Muscle of leg (tissue), 11 donors: ENCODE measurements around the gene RAB31. TPM values are rescaled to one million over a fixed set of nuclear protein-coding genes. Genes with fewer than 3 reads are reported as not detected.
A peak's percentile ranks its signal among the peaks of the same experiment; 100 is the strongest.

Experiments used
- DNase-seq: peaks from one replicate; pipeline ENCODE4 v3.0.0; 2013
- H3K27ac ChIP-seq: one replicate; pipeline ENCODE4 v1.5.1; 2013; ENCODE audit warnings: mild to moderate bottlenecking, low read length, control low read depth
- H3K27me3 ChIP-seq: one replicate; pipeline ENCODE4 v1.6.1; 2013; ENCODE audit warnings: low read length; ENCODE audit not compliant: control insufficient read depth, insufficient read depth
- H3K36me3 ChIP-seq: one replicate; pipeline ENCODE4 v1.6.1; 2013; ENCODE audit warnings: low read length; ENCODE audit not compliant: control insufficient read depth, insufficient read depth
- H3K4me1 ChIP-seq: one replicate; pipeline ENCODE4 v1.6.1; 2013; ENCODE audit warnings: low read length; ENCODE audit not compliant: control insufficient read depth, insufficient read depth
- H3K4me3 ChIP-seq: one replicate; pipeline ENCODE4 v1.5.1; 2013; ENCODE audit warnings: low read length, control low read depth
- H3K9me3 ChIP-seq: replicated peaks from 2 replicates; pipeline ENCODE4 v1.6.1; 2013; ENCODE audit warnings: low read depth, low read length; ENCODE audit not compliant: control insufficient read depth
- WGBS: methylation state at CpG from one replicate; pipeline ENCODE4 v1.1.5; 2013; ENCODE audit warnings: missing lambda C conversion rate; ENCODE audit not compliant: insufficient coverage; 5-methylcytosine and 5-hydroxymethylcytosine counted together
- polyA plus RNA-seq, 8 donors: library from polyadenylated mRNA; unstranded; fragments of 120-200 nt; gene quantifications; one replicate each; pipeline versions ENCODE4 v1.2.1 to v1.2.3, GENCODE V29; 2013; ENCODE audit warnings: inconsistent platforms in 1 of 8, low replicate concordance in 1 of 8; ENCODE audit not compliant: insufficient read length in 8 of 8, insufficient read depth in 1 of 8
- total RNA-seq: library from RNA; stranded (reverse); fragments of 120-200 nt; gene quantifications from one replicate; pipeline ENCODE4 v1.2.4, GENCODE V29; 2013

The RAB31 gene
- total and polyA plus RNA-seq, 9 donors, result 19.6 to 40.8 (median 27.6) TPM

- DNase-seq, result peak; percentile 53
- 39% methylated on average over 7 of the region's 9 CpGs for WGBS
Measured at GRCh38 chr18:9876867-9877654, 169.0 kb downstream of the RAB31 start.

GRCh38 chr18:9877655-9878014 lies 169.5 kb downstream of the RAB31 start:
- Histone ChIP-seq H3K4me3 (no peak overlapping the region), H3K9me3 (no peaks in the 10 kb centered on the region), H3K4me1 (no peaks in the 10 kb centered on the region), H3K27ac (no peak overlapping the region), H3K27me3 (no peaks in the 10 kb centered on the region), H3K36me3 (no peaks in the 10 kb centered on the region)
- no peak for DNase-seq

More at GRCh38 chr18:9876867-9877654, 169.0 kb downstream of the RAB31 start:
- Histone ChIP-seq H3K27ac (no peak overlapping the region), H3K36me3 (no peaks in the 10 kb centered on the region), H3K27me3 (no peaks in the 10 kb centered on the region), H3K9me3 (no peaks in the 10 kb centered on the region), H3K4me1 (no peaks in the 10 kb centered on the region), H3K4me3 (no peak overlapping the region)

- H3K4me1 ChIP-seq, result no peaks in the 10 kb centered on the region
- no peaks in the 10 kb centered on the region for H3K27me3 ChIP-seq
- whole genome bisulfite sequencing, result no CpG with 5 or more reads among the region's 1 CpG
- DNase-seq, result no peak
- H3K4me3 ChIP-seq, result no peak overlapping the region
- H3K9me3 ChIP-seq, result no peaks in the 10 kb centered on the region
- H3K27ac ChIP-seq, result no peak overlapping the region
- no peaks in the 10 kb centered on the region for H3K36me3 ChIP-seq
Measured at GRCh38 chr18:9878095-9878494, 170.0 kb downstream of the RAB31 start.

- Histone ChIP-seq H3K27me3 (no peaks in the 10 kb centered on the region), H3K9me3 (no peaks in the 10 kb centered on the region), H3K4me1 (no peaks in the 10 kb centered on the region), H3K27ac (no peak overlapping the region), H3K36me3 (no peaks in the 10 kb centered on the region), H3K4me3 (no peak overlapping the region)
- DNase-seq, result no peak
- 100% methylated on average over 1 of the region's 6 CpGs for WGBS
Measured at GRCh38 chr18:9878783-9879242, 170.7 kb downstream of the RAB31 start.

- Histone ChIP-seq H3K36me3 (no peaks in the 10 kb centered on the region), H3K27ac (no peak overlapping the region), H3K27me3 (no peaks in the 10 kb centered on the region), H3K4me1 (no peaks in the 10 kb centered on the region), H3K4me3 (no peak overlapping the region), H3K9me3 (no peaks in the 10 kb centered on the region)
- 100% methylated on average over 1 of the region's 6 CpGs for WGBS
- no peak for DNase-seq
Measured at GRCh38 chr18:9884090-9884489, 176.0 kb downstream of the RAB31 start.

GRCh38 chr18:9884532-9885140 lies 176.5 kb downstream of the RAB31 start:
- H3K36me3 ChIP-seq, result no peaks in the 10 kb centered on the region
- no peak overlapping the region for H3K4me3 ChIP-seq
- no peak overlapping the region for H3K27ac ChIP-seq
- no peaks in the 10 kb centered on the region for H3K4me1 ChIP-seq
- DNase-seq, result no peak
- WGBS, result 94% methylated on average over 7 of the region's 12 CpGs
- no peaks in the 10 kb centered on the region for H3K9me3 ChIP-seq
- no peaks in the 10 kb centered on the region for H3K27me3 ChIP-seq

GRCh38 chr18:9885170-9886004 lies 177.3 kb downstream of the RAB31 start, which contains the start of gene TXNDC2:
Gene TXNDC2 (plus strand): TSS chr18:9885973. CDS start chr18:9886681, 708 bp downstream.
- no peak within 1 kb of the TSS for H3K27ac ChIP-seq
- WGBS, result 78% methylated on average over 5 of the region's 8 CpGs
- no peaks in the 10 kb centered on the region for H3K27me3 ChIP-seq
- no peaks in the 10 kb centered on the region for H3K4me1 ChIP-seq
- DNase-seq, result no peak
- H3K36me3 ChIP-seq, result no peaks in the 10 kb centered on the region
- H3K4me3 ChIP-seq, result no peak within 1 kb of the TSS
- H3K9me3 ChIP-seq, result no peaks in the 10 kb centered on the region

- Histone ChIP-seq H3K36me3 (no peaks in the 10 kb centered on the region), H3K4me3 (no peak overlapping the region), H3K4me1 (no peaks in the 10 kb centered on the region), H3K27me3 (no peaks in the 10 kb centered on the region), H3K9me3 (no peaks in the 10 kb centered on the region), H3K27ac (no peak overlapping the region)
- DNase-seq, result no peak
- WGBS, result 100% methylated on average over 3 of the region's 3 CpGs
Measured at GRCh38 chr18:9886005-9886348, 177.9 kb downstream of the RAB31 start.

- Histone ChIP-seq H3K27ac (no peak overlapping the region), H3K36me3 (no peaks in the 10 kb centered on the region), H3K4me1 (no peaks in the 10 kb centered on the region), H3K9me3 (no peaks in the 10 kb centered on the region), H3K27me3 (no peaks in the 10 kb centered on the region), H3K4me3 (no peak overlapping the region)
- WGBS, result 83% methylated on average over 2 of the region's 5 CpGs
- no peak for DNase-seq
Measured at GRCh38 chr18:9887992-9888391, 179.9 kb downstream of the RAB31 start.

GRCh38 chr18:9890196-9890595 lies 182.1 kb downstream of the RAB31 start:
- H3K4me3 ChIP-seq, result no peak overlapping the region
- H3K4me1 ChIP-seq, result no peaks in the 10 kb centered on the region
- H3K9me3 ChIP-seq, result no peaks in the 10 kb centered on the region
- H3K27me3 ChIP-seq, result no peaks in the 10 kb centered on the region
- H3K27ac ChIP-seq, result no peak overlapping the region
- DNase-seq, result no peak
- 70% methylated on average over 2 of the region's 5 CpGs for WGBS
- no peaks in the 10 kb centered on the region for H3K36me3 ChIP-seq
